Activated CD8-positive, alpha-beta memory T cell treated with anti-CD3 and anti-CD28 coated beads, Interleukin-2, amount 50 U/mL, for 24 hours (primary cell): Measurements from ENCODE around the gene BANF1.
"Not testable (repeated sequence)": the region's sequence is repeated elsewhere in the genome, so short reads cannot be mapped to it uniquely, and the experiment has no call there.

Experiments used
- DNase-seq: peaks from one replicate; pipeline ENCODE4 v3.0.0-alpha.2; 2020; ENCODE audit errors: extremely low read depth

Gene BANF1

DNA sequence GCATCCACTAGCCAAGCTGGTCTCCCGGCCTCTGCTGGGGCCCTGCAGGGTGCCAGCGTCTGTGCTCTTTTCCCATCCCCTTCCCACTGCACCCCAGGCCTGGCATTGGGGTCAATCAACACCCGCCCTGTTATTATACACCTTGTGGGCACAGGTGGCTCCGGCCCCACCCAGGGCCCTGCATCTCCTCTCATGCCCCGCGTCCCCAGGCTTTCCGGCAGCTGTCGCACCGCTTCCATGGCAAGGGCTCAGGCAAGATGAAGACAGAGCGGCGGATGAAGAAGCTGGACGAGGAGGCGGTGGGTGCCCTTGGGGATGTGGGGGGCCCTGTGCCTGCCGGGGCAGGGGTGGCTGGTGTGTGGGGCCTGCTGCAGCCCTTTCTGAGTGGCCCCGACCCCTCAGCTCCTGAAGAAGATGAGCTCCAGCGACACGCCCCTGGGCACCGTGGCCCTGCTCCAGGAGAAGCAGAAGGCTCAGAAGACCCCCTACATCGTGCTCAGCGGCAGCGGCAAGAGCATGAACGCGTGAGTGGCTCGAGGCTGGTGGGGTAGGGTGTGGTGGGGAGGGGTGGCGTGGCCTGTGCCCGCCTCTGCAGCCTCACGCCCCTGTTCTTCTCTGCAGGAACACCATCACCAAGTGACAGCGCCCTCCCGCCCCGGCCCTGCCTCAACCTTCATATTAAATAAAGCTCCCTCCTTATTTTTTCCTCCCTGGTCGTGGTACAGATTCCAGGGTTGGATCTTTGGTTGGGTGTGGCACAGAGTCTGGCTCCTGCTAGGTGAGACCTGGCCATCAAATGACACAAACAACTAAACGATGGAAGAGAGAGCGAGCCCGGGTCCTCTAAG, 23.7 kb upstream of the BANF1 start:
- DNase-seq: no peak

- no peak for DNase-seq
Measured at GRCh38 chr11:65979261-65979759, 23.0 kb upstream of the BANF1 start.

DNA sequence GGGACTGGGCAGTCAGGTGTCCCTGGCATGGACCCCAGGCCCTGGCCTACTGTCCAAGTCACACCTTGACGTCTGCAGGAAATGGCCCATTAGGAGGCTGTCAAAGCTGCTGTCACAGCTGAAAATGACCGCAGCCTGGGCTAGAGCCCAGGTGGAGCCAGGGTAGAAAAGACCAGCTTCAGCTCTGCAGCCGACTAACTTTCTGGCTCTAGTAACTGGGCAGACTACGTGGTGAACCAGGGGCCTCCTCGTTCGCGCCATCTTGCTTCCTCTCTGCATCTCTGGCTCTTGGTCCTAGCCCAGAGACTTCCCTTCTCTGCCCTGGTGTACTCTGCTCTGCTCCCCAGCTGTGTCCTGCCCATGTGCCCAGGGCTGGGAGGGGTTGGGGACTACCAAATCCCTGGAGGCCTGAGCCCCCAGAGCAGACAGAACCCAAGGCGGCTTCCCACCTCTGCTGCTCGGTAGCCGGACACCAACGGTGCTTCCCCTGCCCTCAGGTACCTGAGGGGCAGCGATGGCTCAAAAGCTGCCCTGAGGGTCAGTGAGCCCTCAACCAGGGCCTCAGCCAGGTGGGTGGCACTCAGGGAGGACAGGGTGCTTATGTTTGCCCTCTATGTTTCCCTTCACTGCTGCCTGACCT, 21.1 kb upstream of the BANF1 start:
- no peak for DNase-seq

- no peak for DNase-seq
Measured at GRCh38 chr11:65981972-65982823, 20.1 kb upstream of the BANF1 start.

DNA sequence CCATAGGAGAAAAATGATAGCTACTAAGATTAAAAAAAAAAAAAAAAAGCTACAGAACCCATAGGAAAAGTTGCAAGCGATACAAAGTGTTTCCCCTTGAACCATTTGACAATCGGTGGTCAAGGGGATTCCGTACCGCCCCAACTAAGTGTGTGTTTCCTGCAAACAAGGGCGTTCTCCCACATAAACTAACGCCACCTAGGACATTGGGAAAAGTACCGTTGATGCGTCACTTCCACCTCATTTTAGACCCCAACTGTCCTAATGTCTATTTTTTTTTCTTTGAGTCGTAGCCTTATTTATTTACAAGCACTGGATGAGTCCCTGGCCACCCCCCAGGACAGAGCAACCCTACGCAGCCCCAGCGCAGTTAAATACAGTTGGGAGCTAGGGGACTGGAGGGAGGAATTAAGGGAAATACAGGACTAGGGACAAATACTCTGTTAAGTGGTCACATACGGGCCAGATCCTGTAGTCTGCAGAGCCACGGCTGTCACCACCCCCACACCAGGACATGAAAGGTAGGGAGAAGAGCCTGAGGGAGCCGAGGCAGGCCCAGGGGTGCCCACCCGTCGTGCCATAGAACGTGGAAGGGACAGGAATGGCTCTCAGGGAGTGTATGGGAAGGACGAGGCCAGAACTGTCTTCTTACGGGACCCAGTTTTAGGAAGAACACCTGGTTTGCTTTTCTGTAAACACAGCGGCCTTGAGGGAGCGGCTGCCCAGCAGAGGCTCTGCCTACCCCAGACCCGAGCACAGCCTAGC, 19.3 kb upstream of the BANF1 start:
- no peak for DNase-seq

GRCh38 chr11:65983589-65983987, 18.7 kb upstream of the BANF1 start:
- no peak for DNase-seq

GRCh38 chr11:65987336-65987735, 15.0 kb upstream of the BANF1 start:
- no peak for DNase-seq

DNA sequence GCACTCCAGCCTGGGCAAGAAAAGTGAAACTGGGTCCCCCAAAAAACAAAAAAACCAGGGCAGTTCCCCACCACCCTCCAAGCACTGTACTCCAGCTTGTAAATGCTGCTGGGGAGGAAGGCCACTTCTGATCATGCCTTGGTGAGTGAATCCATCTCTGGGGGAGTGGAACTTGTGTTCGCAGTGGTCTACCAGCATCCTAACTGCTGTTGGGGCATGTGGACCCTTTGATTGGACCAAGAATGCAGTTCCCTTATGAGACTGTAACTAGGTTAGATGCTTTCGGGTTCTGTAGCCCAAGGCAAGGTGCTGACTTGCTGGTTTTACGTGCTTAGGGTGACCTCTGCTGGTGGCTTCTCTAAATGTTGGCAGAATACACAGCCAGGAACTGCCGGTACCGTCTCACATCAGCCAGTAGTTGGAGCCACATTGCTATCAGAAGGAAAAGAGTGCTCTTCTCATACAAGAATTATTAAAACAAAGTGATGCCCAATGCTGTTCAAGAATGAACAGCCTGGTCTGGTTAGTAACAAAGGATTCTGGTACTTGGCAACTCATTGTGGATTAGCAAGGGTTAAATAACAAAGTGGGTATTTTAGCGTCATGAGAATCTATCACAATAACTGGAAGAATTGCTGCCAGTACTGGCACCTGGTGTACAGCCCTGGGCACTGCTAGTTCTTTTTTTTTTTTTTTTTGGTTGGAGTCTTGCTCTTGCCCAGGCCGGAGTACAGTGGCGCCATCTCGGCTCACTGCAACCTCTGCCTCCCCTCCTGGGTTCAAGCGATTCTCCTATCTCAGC, 13.3 kb upstream of the BANF1 start:
- peak; percentile 83 for DNase-seq

- DNase-seq: no peak
Measured at GRCh38 chr11:65992056-65992455, 10.2 kb upstream of the BANF1 start.

GRCh38 chr11:65997286-65997685, 5.0 kb upstream of the BANF1 start:
- DNase-seq: no peak

GRCh38 chr11:66002648-66003225, 434 bp downstream of the BANF1 start:
- DNase-seq: no peak

DNA sequence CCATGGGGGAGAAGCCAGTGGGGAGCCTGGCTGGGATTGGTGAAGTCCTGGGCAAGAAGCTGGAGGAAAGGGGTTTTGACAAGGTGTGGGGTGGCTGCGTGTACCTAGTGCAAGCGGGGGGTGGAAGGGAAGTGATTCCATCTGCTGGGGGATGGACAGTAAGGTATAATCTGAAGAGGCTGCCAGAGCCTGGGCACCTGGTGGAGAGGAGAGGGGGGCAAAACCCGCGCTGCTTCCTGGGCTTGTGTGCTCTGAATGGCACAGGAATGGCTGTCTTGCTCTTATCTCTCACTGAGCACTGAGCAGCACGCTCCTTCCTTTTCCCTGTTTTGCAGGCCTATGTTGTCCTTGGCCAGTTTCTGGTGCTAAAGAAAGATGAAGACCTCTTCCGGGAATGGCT, 988 bp downstream of the BANF1 start:
- DNase-seq: no peak

- DNase-seq: no peak
Measured at GRCh38 chr11:66004186-66004585, 1.9 kb downstream of the BANF1 start.

- no peak for DNase-seq
Measured at GRCh38 chr11:66006134-66006890, 4.0 kb downstream of the BANF1 start.

DNA sequence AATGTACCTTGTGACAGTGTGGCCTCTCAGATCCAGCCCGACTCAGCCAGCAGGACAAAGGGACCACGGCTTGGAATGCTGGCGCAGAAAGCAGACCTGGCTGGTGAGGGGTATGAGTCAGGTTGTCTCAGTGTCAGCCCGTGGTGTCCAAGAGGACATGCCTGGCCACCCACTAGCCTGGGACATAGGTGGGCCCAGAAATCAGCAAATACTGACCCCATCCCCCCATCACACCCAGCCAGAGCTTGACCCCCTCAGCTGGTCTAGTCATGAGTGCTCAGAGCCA, 4.5 kb downstream of the BANF1 start:
- DNase-seq: no peak

DNA sequence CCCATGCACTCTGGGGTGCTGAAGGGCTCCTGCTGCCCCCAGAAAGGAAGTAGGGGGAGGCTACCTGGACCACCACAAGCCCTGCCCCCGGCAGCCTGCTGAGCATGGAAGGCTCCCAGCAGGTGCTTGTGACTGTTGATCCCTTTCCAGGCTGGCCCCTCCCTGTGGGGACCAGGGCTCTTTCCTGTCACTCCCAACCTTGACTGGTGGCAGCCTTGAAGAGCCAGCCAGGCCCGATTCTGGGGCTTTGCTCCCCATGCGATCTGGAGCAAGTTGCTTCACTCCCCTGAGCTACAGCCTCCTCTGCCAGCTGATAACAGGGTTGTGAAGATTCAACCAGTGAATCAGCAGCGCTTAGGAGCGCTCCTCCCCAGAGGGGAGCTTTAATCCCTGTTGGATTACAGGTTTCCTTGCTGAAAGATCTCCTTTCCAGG, 4.9 kb downstream of the BANF1 start:
- DNase-seq: no peak

GRCh38 chr11:66008095-66008467, 5.8 kb downstream of the BANF1 start:
- DNase-seq: no peak

GRCh38 chr11:66008468-66009101, 6.3 kb downstream of the BANF1 start:
- no peak for DNase-seq

DNA sequence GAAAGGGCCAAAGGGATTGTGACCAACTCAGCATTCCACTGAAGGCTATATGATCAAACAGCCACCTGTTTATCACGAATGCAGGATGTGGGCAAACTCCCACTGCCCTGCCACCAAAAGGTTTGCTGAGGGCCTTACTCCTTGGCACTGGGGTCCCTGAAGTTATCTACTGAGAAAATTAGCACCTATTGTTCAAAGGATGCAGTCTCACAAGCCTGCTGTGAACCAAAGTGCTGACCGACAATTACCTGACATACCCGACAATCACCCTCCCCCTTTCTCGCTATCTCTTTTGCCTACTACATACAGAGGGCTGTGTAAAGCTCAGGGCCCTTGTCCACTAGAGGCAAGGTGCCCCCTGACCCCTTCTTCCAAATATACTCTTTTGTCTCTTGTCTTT, 7.7 kb downstream of the BANF1 start:
- not testable (repeated sequence) for DNase-seq
